Measurements from ENCODE around the gene BHLHE23.

The BHLHE23 gene

DNA sequence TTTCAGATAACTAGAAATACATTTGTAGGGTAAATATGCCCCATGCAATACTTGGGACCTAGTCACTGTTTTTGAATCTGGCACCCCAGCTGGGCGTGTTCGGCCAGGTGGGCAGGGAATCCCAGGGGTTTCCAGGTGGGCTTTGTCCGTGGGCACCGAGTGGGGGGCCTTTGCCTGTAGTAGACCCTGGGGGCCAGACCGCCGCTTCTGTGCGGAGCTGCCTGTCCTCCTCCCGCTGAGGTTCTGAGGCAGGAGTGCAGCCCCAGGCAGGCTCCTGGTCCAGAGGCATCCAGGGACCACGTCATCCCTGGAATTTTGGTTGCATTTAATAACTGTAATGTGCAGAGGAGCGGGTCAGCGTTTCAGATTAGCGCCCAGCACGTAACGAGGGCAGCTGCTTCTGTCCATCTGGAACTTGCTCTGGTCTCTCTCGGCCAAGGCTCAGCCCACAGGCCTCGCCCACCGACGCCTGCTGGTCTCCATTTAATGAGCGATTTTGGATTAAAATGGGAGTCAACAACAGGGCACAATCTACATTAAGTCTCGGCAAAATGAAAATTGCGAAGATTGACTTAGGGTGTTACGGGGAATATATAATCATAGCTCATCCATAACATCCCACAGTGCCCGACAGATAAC, 12.8 kb downstream of the BHLHE23 start:
- TF ChIP-seq, protein P1, sequence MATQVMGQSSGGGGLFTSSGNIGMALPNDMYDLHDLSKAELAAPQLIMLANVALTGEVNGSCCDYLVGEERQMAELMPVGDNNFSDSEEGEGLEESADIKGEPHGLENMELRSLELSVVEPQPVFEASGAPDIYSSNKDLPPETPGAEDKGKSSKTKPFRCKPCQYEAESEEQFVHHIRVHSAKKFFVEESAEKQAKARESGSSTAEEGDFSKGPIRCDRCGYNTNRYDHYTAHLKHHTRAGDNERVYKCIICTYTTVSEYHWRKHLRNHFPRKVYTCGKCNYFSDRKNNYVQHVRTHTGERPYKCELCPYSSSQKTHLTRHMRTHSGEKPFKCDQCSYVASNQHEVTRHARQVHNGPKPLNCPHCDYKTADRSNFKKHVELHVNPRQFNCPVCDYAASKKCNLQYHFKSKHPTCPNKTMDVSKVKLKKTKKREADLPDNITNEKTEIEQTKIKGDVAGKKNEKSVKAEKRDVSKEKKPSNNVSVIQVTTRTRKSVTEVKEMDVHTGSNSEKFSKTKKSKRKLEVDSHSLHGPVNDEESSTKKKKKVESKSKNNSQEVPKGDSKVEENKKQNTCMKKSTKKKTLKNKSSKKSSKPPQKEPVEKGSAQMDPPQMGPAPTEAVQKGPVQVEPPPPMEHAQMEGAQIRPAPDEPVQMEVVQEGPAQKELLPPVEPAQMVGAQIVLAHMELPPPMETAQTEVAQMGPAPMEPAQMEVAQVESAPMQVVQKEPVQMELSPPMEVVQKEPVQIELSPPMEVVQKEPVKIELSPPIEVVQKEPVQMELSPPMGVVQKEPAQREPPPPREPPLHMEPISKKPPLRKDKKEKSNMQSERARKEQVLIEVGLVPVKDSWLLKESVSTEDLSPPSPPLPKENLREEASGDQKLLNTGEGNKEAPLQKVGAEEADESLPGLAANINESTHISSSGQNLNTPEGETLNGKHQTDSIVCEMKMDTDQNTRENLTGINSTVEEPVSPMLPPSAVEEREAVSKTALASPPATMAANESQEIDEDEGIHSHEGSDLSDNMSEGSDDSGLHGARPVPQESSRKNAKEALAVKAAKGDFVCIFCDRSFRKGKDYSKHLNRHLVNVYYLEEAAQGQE (IDR thresholded peaks at IDR 0.05; ENCODE audit: low read depth) = no peak
- TF ChIP-seq TCF12 (IDR thresholded peaks at IDR 0.05; ENCODE audit: low read depth) (no peak), CREB1 (IDR thresholded peaks at IDR 0.05; ENCODE audit: low read depth) (no peak), YY1 (IDR thresholded peaks at IDR 0.05; ENCODE audit: low read depth) (no peak), FOXM1 (IDR thresholded peaks at IDR 0.05; ENCODE audit: borderline replicate concordance, low read depth) (no peak), CEBPB (IDR thresholded peaks at IDR 0.05) (no peak), TEAD4 (IDR thresholded peaks at IDR 0.05) (no peak), RAD21 (IDR thresholded peaks at IDR 0.05; ENCODE audit: low read depth) (no peak), EP300 (IDR thresholded peaks at IDR 0.05; ENCODE audit: borderline replicate concordance) (no peak), TAF1 (IDR thresholded peaks at IDR 0.05; ENCODE audit: low read depth) (no peak), NFIC (IDR thresholded peaks at IDR 0.05) (no peak)
- TF ChIP-seq, protein P2, sequence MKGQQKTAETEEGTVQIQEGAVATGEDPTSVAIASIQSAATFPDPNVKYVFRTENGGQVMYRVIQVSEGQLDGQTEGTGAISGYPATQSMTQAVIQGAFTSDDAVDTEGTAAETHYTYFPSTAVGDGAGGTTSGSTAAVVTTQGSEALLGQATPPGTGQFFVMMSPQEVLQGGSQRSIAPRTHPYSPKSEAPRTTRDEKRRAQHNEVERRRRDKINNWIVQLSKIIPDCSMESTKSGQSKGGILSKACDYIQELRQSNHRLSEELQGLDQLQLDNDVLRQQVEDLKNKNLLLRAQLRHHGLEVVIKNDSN (IDR thresholded peaks at IDR 0.05) = no peak

DNA sequence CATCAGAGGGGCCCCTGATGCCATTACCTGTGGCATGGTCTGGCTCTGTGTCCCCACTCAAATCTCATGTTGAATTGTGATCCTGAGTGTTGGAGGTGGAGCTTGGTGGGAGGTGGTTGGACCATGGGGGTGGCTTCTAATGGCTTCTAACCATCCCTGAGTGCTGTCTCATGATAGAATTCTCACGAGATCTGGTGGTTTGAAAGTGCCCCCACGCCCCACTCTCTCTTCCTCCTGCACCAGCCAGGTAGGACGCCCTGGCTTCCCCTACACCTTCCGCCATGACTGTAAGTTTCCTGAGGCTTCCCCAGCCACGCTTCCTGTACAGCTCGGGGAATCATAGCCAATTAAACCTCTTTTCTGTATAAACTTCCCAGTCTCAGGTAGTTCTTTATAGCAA, 14.9 kb downstream of the BHLHE23 start:
- TF ChIP-seq CREB1 (IDR thresholded peaks at IDR 0.05; ENCODE audit: low read depth) = no peak
- no peak for TF ChIP-seq TEAD4 (IDR thresholded peaks at IDR 0.05)
- TF ChIP-seq, protein P3, sequence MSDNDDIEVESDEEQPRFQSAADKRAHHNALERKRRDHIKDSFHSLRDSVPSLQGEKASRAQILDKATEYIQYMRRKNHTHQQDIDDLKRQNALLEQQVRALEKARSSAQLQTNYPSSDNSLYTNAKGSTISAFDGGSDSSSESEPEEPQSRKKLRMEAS (IDR thresholded peaks at IDR 0.05) = no peak
- no peak for TF ChIP-seq RAD21 (IDR thresholded peaks at IDR 0.05; ENCODE audit: low read depth)
- TF ChIP-seq NFIC (IDR thresholded peaks at IDR 0.05) = no peak
- TF ChIP-seq EGR1 (IDR thresholded peaks at IDR 0.05) = no peak
- TF ChIP-seq, protein P2 (IDR thresholded peaks at IDR 0.05) = no peak
- no peak for TF ChIP-seq FOXM1 (IDR thresholded peaks at IDR 0.05; ENCODE audit: borderline replicate concordance, low read depth)
- no peak for TF ChIP-seq ZBTB7A (IDR thresholded peaks at IDR 0.05; ENCODE audit: low read depth)
- TF ChIP-seq YY1 (IDR thresholded peaks at IDR 0.05; ENCODE audit: low read depth) = no peak
- TF ChIP-seq CEBPB (IDR thresholded peaks at IDR 0.05) = no peak
- TF ChIP-seq, protein P1 (IDR thresholded peaks at IDR 0.05; ENCODE audit: low read depth) = no peak
- TF ChIP-seq TAF1 (IDR thresholded peaks at IDR 0.05; ENCODE audit: low read depth) = no peak
- TF ChIP-seq TCF12 (IDR thresholded peaks at IDR 0.05; ENCODE audit: low read depth) = no peak
- TF ChIP-seq EP300 (IDR thresholded peaks at IDR 0.05; ENCODE audit: borderline replicate concordance) = no peak

DNA sequence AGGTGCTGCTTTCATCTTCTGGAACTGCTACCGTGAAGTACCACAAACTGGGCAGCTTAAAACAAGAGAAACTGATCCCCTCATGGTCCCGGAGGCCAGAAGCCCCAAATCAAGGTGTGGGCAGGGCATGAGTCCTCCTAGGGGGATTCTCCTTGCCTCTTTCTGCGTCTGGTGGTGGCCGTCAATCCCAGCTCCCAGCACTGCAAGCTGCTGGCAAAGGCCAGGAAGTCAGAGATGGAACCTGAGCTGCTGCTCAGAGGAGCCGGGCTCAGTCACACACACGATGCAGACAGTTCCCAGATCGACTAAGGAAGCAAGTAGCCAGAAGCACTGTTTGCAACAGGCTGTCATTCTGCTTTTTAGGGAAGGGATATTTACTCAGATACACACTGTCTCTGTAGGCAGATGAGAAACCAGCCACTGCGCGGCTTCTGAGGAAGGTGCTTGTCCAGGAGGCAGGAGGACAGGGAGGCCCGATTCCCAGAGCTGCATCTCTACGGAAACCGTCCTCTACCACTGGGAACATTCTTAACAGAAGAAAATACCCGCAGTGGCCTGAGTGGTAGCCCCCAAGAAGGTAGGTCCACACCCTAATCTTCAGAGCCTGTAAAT, 15.5 kb downstream of the BHLHE23 start:
- TF ChIP-seq NFIC (IDR thresholded peaks at IDR 0.05) (no peak), RAD21 (IDR thresholded peaks at IDR 0.05; ENCODE audit: low read depth) (no peak), TCF12 (IDR thresholded peaks at IDR 0.05; ENCODE audit: low read depth) (no peak), TEAD4 (IDR thresholded peaks at IDR 0.05) (no peak), CEBPB (IDR thresholded peaks at IDR 0.05) (no peak), ZBTB7A (IDR thresholded peaks at IDR 0.05; ENCODE audit: low read depth) (no peak), YY1 (IDR thresholded peaks at IDR 0.05; ENCODE audit: low read depth) (no peak), CREB1 (IDR thresholded peaks at IDR 0.05; ENCODE audit: low read depth) (no peak), EGR1 (IDR thresholded peaks at IDR 0.05) (no peak), TAF1 (IDR thresholded peaks at IDR 0.05; ENCODE audit: low read depth) (no peak), FOXM1 (IDR thresholded peaks at IDR 0.05; ENCODE audit: borderline replicate concordance, low read depth) (no peak), EP300 (IDR thresholded peaks at IDR 0.05; ENCODE audit: borderline replicate concordance) (no peak)
- TF ChIP-seq, protein P3 (IDR thresholded peaks at IDR 0.05) = no peak
- TF ChIP-seq, protein P2 (IDR thresholded peaks at IDR 0.05) = no peak
- TF ChIP-seq, protein P1 (IDR thresholded peaks at IDR 0.05; ENCODE audit: low read depth) = no peak
